IMR-90 (cell line): ENCODE measurements around the gene PDZRN3. TPM values are rescaled to one million over a fixed set of nuclear protein-coding genes. Genes with fewer than 3 reads are reported as not detected.
A peak's percentile ranks its signal among the peaks of the same experiment; 100 is the strongest.

Experiments used
- ATAC-seq: fragments of 200-7000 bp; cut with Tn5 transposase; 2 replicates; pipeline ENCODE4 v1.9.1; 2020; ENCODE audit warnings: low read depth, mild to moderate bottlenecking, moderate library complexity
- BruUV-seq: library from RNA; stranded (reverse); fragments of 400-500 nt; replicated peaks from 2 replicates; lab custom pipeline; 2021; lab: Mats Ljungman, UMichigan
- CTCF ChIA-PET: fragments of 300-600 bp; formaldehyde crosslinking; extraction: SDS; loops from one replicate; lab custom pipeline; 2021; ENCODE audit warnings: antibody characterized with exemption; lab: Yijun Ruan, JAX
- POLR2A ChIA-PET: fragments of 300-600 bp; sonication (Branson Sonifier 250); formaldehyde crosslinking; loops from one replicate; lab custom pipeline; 2022; ENCODE audit warnings: antibody characterized with exemption; ENCODE audit not compliant: unreplicated experiment; lab: Charles Lee
- DNase-seq: peaks from one replicate; pipeline ENCODE4 v3.0.0; 2013
- H2AFZ ChIP-seq: replicated peaks from 2 replicates; pipeline ENCODE3; 2013; ENCODE audit warnings: low read length, mild to moderate bottlenecking; ENCODE audit not compliant: poor library complexity
- H2AK5ac ChIP-seq: 2 replicates; pipeline ENCODE4 v1.6.1; 2013; ENCODE audit warnings: low read depth, low read length, inconsistent platforms
- H2AK9ac ChIP-seq: replicated peaks from 2 replicates; pipeline ENCODE3; 2013; ENCODE audit warnings: mild to moderate bottlenecking, low read depth, low read length, moderate library complexity; ENCODE audit not compliant: poor library complexity
- H2BK120ac ChIP-seq: 2 replicates; pipeline ENCODE4 v1.6.1; 2013; ENCODE audit warnings: low read depth, low read length, inconsistent platforms
- H2BK15ac ChIP-seq: 3 replicates; pipeline ENCODE4 v1.6.1; 2013; ENCODE audit warnings: low read depth, low read length, inconsistent platforms
- H2BK20ac ChIP-seq: 2 replicates; pipeline ENCODE4 v1.6.1; 2013; ENCODE audit warnings: low read depth, mild to moderate bottlenecking, inconsistent platforms, low read length, moderate library complexity
- H2BK5ac ChIP-seq: 2 replicates; pipeline ENCODE4 v1.6.1; 2013; ENCODE audit warnings: mild to moderate bottlenecking, low read depth, low read length, inconsistent platforms; ENCODE audit not compliant: poor library complexity, severe bottlenecking
- H3K14ac ChIP-seq: replicated peaks from 2 replicates; pipeline ENCODE4 v1.6.1; 2013; ENCODE audit warnings: low read depth, low read length, inconsistent platforms
- H3K18ac ChIP-seq: 2 replicates; pipeline ENCODE4 v1.6.1; 2013; ENCODE audit warnings: low read depth, low read length, control low read depth
- H3K23ac ChIP-seq: 2 replicates; pipeline ENCODE4 v1.6.1; 2013; ENCODE audit warnings: low read depth, low read length, inconsistent platforms
- H3K27ac ChIP-seq: 2 replicates; pipeline ENCODE4 v1.5.1; 2013; ENCODE audit warnings: mild to moderate bottlenecking, control low read depth, low read length; ENCODE audit not compliant: insufficient read depth
- H3K27me3 ChIP-seq: 2 replicates; pipeline ENCODE4 v1.6.1; 2013; ENCODE audit warnings: low read length; ENCODE audit not compliant: control insufficient read depth, insufficient read depth
- H3K36me3 ChIP-seq: 2 replicates; pipeline ENCODE4 v1.6.1; 2013; ENCODE audit warnings: low read length, mixed read lengths; ENCODE audit not compliant: control insufficient read depth, insufficient read depth
- H3K4ac ChIP-seq: 2 replicates; pipeline ENCODE4 v1.6.1; 2013; ENCODE audit warnings: low read depth, low read length, inconsistent platforms
- H3K4me1 ChIP-seq: 2 replicates; pipeline ENCODE4 v1.6.1; 2013; ENCODE audit warnings: low read length, mixed read lengths; ENCODE audit not compliant: control insufficient read depth, insufficient read depth
- H3K4me2 ChIP-seq: 2 replicates; pipeline ENCODE4 v1.6.1; 2013; ENCODE audit warnings: low read depth, mild to moderate bottlenecking, control low read depth, low read length, moderate library complexity
- H3K4me3 ChIP-seq: 2 replicates; pipeline ENCODE4 v1.5.1; 2013; ENCODE audit warnings: low read depth, mild to moderate bottlenecking, control low read depth, low read length, moderate library complexity; ENCODE audit not compliant: insufficient read depth
- H3K56ac ChIP-seq: 2 replicates; pipeline ENCODE4 v1.6.1; 2013; ENCODE audit warnings: low read length, inconsistent platforms; ENCODE audit not compliant: insufficient read depth; ENCODE audit errors: extremely low read depth
- H3K79me1 ChIP-seq, 2 experiments: 2 replicates each; pipeline ENCODE4 v1.6.1; 2013; ENCODE audit warnings: low read length in 2 of 2, inconsistent platforms in 1 of 2, low read depth in 1 of 2
- H3K9ac ChIP-seq: 2 replicates; pipeline ENCODE4 v1.6.1; 2013; ENCODE audit warnings: low read depth, low read length, control low read depth
- H3K9me1 ChIP-seq: 2 replicates; pipeline ENCODE4 v1.6.1; 2013; ENCODE audit warnings: low read length, inconsistent platforms; ENCODE audit not compliant: insufficient read depth
- H3K9me3 ChIP-seq: 2 replicates; pipeline ENCODE4 v1.6.1; 2013; ENCODE audit warnings: low read length; ENCODE audit not compliant: control insufficient read depth, insufficient read depth
- H4K20me1 ChIP-seq: 2 replicates; pipeline ENCODE4 v1.6.1; 2013; ENCODE audit warnings: low read length, inconsistent platforms; ENCODE audit not compliant: insufficient read depth
- H4K5ac ChIP-seq: 2 replicates; pipeline ENCODE4 v1.6.1; 2013; ENCODE audit warnings: mild to moderate bottlenecking, low read depth, low read length, control low read depth
- H4K8ac ChIP-seq, 2 experiments: 2 replicates each; pipeline ENCODE4 v1.6.1; 2013; ENCODE audit warnings: low read depth in 2 of 2, low read length in 2 of 2, control low read depth in 1 of 2, inconsistent platforms in 1 of 2
- H4K91ac ChIP-seq: 2 replicates; pipeline ENCODE4 v1.6.1; 2013; ENCODE audit warnings: low read depth, low read length, inconsistent platforms; ENCODE audit not compliant: insufficient read depth
- BHLHE40 ChIP-seq: fragments of 150-350 bp; IDR thresholded peaks from 2 replicates; pipeline ENCODE4 v1.6.1; 2016; ENCODE audit warnings: mild to moderate bottlenecking, low read depth, low read length
- CEBPB ChIP-seq: IDR thresholded peaks from 2 replicates; pipeline ENCODE4 v1.6.1; 2012; ENCODE audit warnings: low read depth, low read length, improper control_type of control experiment
- CHD1 ChIP-seq: IDR thresholded peaks from 2 replicates; pipeline ENCODE4 v1.6.1; 2012; ENCODE audit warnings: low read depth, low read length, improper control_type of control experiment
- CTCF ChIP-seq: conservative IDR thresholded peaks from 2 replicates; pipeline ENCODE4 v1.5.1; 2012; ENCODE audit warnings: mild to moderate bottlenecking, low read depth, low read length, improper control_type of control experiment
- ELK1 ChIP-seq: fragments of 150-350 bp; IDR thresholded peaks from 2 replicates; pipeline ENCODE4 v1.6.1; 2016; ENCODE audit warnings: low read depth, mild to moderate bottlenecking, low read length, moderate library complexity, borderline replicate concordance
- FOS ChIP-seq: fragments of 150-350 bp; IDR thresholded peaks from 2 replicates; pipeline ENCODE4 v1.6.1; 2016; ENCODE audit warnings: low read depth, low read length
- MAFK ChIP-seq: IDR thresholded peaks from 2 replicates; pipeline ENCODE4 v1.6.1; 2012; ENCODE audit warnings: low read depth, low read length, improper control_type of control experiment
- MAZ ChIP-seq: IDR thresholded peaks from 2 replicates; pipeline ENCODE4 v1.6.1; 2012; ENCODE audit warnings: low read depth, mild to moderate bottlenecking, low read length, improper control_type of control experiment, moderate library complexity, borderline replicate concordance
- MXI1 ChIP-seq: IDR thresholded peaks from 2 replicates; pipeline ENCODE4 v1.6.1; 2012; ENCODE audit warnings: low read depth, mild to moderate bottlenecking, low read length, moderate library complexity, borderline replicate concordance
- NFE2L2 ChIP-seq: fragments of 150-350 bp; IDR thresholded peaks from 2 replicates; pipeline ENCODE4 v1.6.1; 2016; ENCODE audit warnings: low read depth, mild to moderate bottlenecking, low read length
- POLR2A ChIP-seq: IDR thresholded peaks from 2 replicates; pipeline ENCODE4 v1.6.1; 2012; ENCODE audit warnings: mild to moderate bottlenecking, low read depth, low read length
- RAD21 ChIP-seq: IDR thresholded peaks from 2 replicates; pipeline ENCODE4 v1.6.1; 2012; ENCODE audit warnings: low read length, improper control_type of control experiment
- RCOR1 ChIP-seq: IDR thresholded peaks from 2 replicates; pipeline ENCODE4 v1.6.1; 2012; ENCODE audit warnings: mild to moderate bottlenecking, low read length, improper control_type of control experiment; ENCODE audit not compliant: insufficient replicate concordance
- RFX5 ChIP-seq: IDR thresholded peaks from 2 replicates; pipeline ENCODE4 v1.8.0; 2012; ENCODE audit warnings: low read depth, mild to moderate bottlenecking, low read length, moderate library complexity
- SMC3 ChIP-seq: fragments of 150-350 bp; IDR thresholded peaks from 2 replicates; pipeline ENCODE4 v1.6.1; 2016; ENCODE audit warnings: low read depth, mild to moderate bottlenecking, antibody characterized with exemption, low read length, moderate library complexity
- WGBS, 2 experiments: methylation state at CpG; one replicate each; pipeline versions ENCODE4 v1.1.5 to v1.1.7; 2013; ENCODE audit warnings: missing lambda C conversion rate in 2 of 2; ENCODE audit not compliant: insufficient read length in 1 of 2; ENCODE audit errors: extremely low coverage in 2 of 2; 5-methylcytosine and 5-hydroxymethylcytosine counted together
- dilution Hi-C: fragments of 300-500 bp; cut with HindIII; formaldehyde crosslinking; loops from one replicate; pipeline ENCODE4 v1.14.3; 2018; ENCODE audit warnings: low sequenced_read_pairs; ENCODE audit not compliant: unreplicated experiment
- in situ Hi-C: fragments of 300-500 bp; cut with MboI; formaldehyde crosslinking; loops from 3 replicates; pipeline ENCODE4 v1.14.3; 2019; ENCODE audit warnings: low sequenced_read_pairs, inconsistent platforms, mixed read lengths
- intact Hi-C: fragments of 100-400 bp; cut with micrococcal nuclease; formaldehyde crosslinking; loops from 2 replicates; pipeline ENCODE4 v1.10.0; 2022
- polyA plus RNA-seq, 3 experiments: library from polyadenylated mRNA; depleted of rRNA; stranded (reverse); fragments of >200 nt; gene quantifications; 2 replicates each; pipeline ENCODE4 v1.2.3, GENCODE V29; 2012; ENCODE audit warnings: low replicate concordance in 1 of 3
- total RNA-seq: library from RNA; depleted of rRNA; stranded (reverse); fragments of >200 nt; gene quantifications from 2 replicates; pipeline ENCODE4 v1.2.3, GENCODE V29; 2012
- TF ChIP-seq, protein P1 (sequence below): fragments of 150-350 bp; IDR thresholded peaks from 2 replicates; pipeline ENCODE4 v1.6.1; 2017; ENCODE audit warnings: mild to moderate bottlenecking, antibody characterized with exemption, low read length, low read depth

The PDZRN3 gene
- total and polyA plus RNA-seq, 2 of the 4 experiments (the other 2 are of a cell fraction): 9.4 to 17.0 TPM

DNA sequence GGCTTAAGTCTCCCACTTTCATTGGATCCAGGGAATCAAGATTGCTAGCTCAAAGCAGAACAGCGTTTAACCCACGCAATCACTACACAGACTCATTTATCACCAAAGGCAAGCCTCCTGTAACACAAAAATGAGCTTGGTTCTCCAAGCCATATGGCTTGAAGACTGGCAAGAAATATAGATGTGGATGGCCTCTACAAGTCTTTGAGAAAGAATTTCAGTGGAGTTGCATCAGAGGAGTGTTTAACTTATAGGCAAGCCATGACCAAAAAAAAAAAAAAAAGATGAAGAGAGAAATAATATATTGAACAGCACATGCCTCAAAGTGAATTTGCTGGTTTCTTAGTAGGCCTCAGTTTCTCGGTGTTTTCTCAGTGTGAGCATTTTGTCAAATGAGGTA is 27.3 kb downstream of the PDZRN3 start:
- dilution Hi-C loops: no loop called here
- POLR2A ChIA-PET: no interaction called here

More for the DNA sequence above, 27.3 kb downstream of the PDZRN3 start:
- Histone ChIP-seq H3K9me3 (no peaks in the 10 kb centered on the region), H2AFZ (no peak overlapping the region), H3K4me1 (peaks cover 6% of the 10 kb centered on the region), H3K36me3 (peaks cover 19% of the 10 kb centered on the region), H3K56ac (no peak overlapping the region), H3K27me3 (no peaks in the 10 kb centered on the region), H2BK120ac (peak overlapping the region; percentile 38), H3K27ac (no peak overlapping the region), H4K5ac (no peak overlapping the region), H3K9me1 (peaks cover 6% of the 10 kb centered on the region; the same call in 1 of the 2 replicates), H3K9ac (no peak overlapping the region), H3K4ac (peak overlapping the region; percentile 41; the same call in 1 of the 2 replicates), H2AK9ac (no peak overlapping the region), H4K91ac (0 out of 2 replicates have a peak overlapping the region, but pooled peaks have one; percentile 19), H3K79me1 (peaks cover 0 to 6% of the 10 kb centered on the region in 2 experiments; a peak in 3 of 4 replicates), H3K18ac (no peak overlapping the region), H3K23ac (no peak overlapping the region), H4K8ac (no peak overlapping the region), H4K20me1 (no peaks in the 10 kb centered on the region; the same call in 1 of the 2 replicates), H2AK5ac (no peak overlapping the region), H2BK20ac (0 out of 2 replicates have a peak overlapping the region, but pooled peaks have one; percentile 12), H2BK5ac (no peak overlapping the region), H3K14ac (0 out of 2 replicates have a peak overlapping the region, but pooled peaks have one; percentile 5), H3K4me2 (no peak overlapping the region), H3K4me3 (no peak overlapping the region), H2BK15ac (no peak overlapping the region)
- ATAC-seq (no peak), DNase-seq (peak; percentile 18)
- BruUV-seq: no TSS peak
- WGBS, 2 experiments: no CpG with 5 or more reads among the region's 3 CpGs
- no peak for TF ChIP-seq BHLHE40
- no peak for TF ChIP-seq NFE2L2
- TF ChIP-seq, protein P1, sequence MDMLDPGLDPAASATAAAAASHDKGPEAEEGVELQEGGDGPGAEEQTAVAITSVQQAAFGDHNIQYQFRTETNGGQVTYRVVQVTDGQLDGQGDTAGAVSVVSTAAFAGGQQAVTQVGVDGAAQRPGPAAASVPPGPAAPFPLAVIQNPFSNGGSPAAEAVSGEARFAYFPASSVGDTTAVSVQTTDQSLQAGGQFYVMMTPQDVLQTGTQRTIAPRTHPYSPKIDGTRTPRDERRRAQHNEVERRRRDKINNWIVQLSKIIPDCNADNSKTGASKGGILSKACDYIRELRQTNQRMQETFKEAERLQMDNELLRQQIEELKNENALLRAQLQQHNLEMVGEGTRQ: no peak
- TF ChIP-seq FOS: no peak
- no peak for TF ChIP-seq POLR2A
- TF ChIP-seq MAFK: no peak
- no peak for TF ChIP-seq CHD1
- no peak for TF ChIP-seq ELK1
- TF ChIP-seq MXI1: no peak
- no peak for TF ChIP-seq MAZ
- TF ChIP-seq SMC3: no peak
- no peak for TF ChIP-seq CEBPB
- TF ChIP-seq RAD21: no peak
- TF ChIP-seq RCOR1: no peak
- TF ChIP-seq CTCF: no peak
- no peak for TF ChIP-seq RFX5
- intact Hi-C loops: no loop called here
- CTCF ChIA-PET: interaction anchor here (0.7 to 1.0 kb wide), 2 partner anchors 36 to 94 kb away, joined by 3 read pairs; no protein-coding TSS in a partner anchor
- in situ Hi-C loops: no loop called here
